HFF-Myc (cell line): ENCODE measurements around the gene PKD2.
"Not testable (repeated sequence)": the region's sequence is repeated elsewhere in the genome, so short reads cannot be mapped to it uniquely, and the experiment has no call there.

Source experiments
- DNase-seq: peaks from one replicate; pipeline ENCODE4 v3.0.0-alpha.2; 2011; ENCODE audit warnings: low read depth; ENCODE audit errors: extremely low read depth
- H3K4me3 ChIP-seq: replicated peaks from 2 replicates; pipeline ENCODE4 v1.5.1; 2011; ENCODE audit warnings: low read depth, mild to moderate bottlenecking, control low read depth, low read length
- TF ChIP-seq, protein P1 (sequence below): IDR thresholded peaks from 2 replicates; pipeline ENCODE4 v1.5.1; 2012; ENCODE audit warnings: mild to moderate bottlenecking, low read depth, low read length, control low read depth; ENCODE audit errors: missing control alignments

Gene PKD2

GRCh38 chr4:88018466-88018865 is 11.0 kb downstream of the PKD2 start:
- 0 out of 2 replicates have a peak overlapping the region, but pooled peaks have one; percentile 6 for H3K4me3 ChIP-seq
- TF ChIP-seq, protein P1, sequence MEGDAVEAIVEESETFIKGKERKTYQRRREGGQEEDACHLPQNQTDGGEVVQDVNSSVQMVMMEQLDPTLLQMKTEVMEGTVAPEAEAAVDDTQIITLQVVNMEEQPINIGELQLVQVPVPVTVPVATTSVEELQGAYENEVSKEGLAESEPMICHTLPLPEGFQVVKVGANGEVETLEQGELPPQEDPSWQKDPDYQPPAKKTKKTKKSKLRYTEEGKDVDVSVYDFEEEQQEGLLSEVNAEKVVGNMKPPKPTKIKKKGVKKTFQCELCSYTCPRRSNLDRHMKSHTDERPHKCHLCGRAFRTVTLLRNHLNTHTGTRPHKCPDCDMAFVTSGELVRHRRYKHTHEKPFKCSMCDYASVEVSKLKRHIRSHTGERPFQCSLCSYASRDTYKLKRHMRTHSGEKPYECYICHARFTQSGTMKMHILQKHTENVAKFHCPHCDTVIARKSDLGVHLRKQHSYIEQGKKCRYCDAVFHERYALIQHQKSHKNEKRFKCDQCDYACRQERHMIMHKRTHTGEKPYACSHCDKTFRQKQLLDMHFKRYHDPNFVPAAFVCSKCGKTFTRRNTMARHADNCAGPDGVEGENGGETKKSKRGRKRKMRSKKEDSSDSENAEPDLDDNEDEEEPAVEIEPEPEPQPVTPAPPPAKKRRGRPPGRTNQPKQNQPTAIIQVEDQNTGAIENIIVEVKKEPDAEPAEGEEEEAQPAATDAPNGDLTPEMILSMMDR: no peak
- DNase-seq: no peak

DNA sequence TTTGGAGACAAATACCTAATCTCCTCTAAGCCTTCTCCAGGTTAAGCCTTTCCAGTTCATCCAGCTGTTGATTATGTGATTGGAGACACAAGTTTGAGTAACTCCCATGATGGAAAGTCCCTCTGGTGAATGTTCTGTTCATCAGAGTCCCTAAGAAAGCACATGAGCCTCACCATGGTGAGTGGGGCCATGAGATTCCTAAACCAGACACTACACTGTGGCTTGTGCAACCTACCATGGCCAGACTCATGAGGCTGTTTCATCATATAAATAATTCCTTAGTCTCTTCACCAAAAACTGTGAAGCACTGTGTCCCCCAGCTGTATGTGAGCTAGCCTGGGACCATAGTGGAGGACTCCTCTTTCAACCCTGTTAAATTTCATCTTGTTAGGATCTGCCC is 14.4 kb downstream of the PKD2 start:
- no peak for DNase-seq
- TF ChIP-seq, protein P1: no peak
- H3K4me3 ChIP-seq: no peak overlapping the region

- DNase-seq: no peak
- no peak overlapping the region for H3K4me3 ChIP-seq
- TF ChIP-seq, protein P1: no peak
These were observed 14.9 kb downstream of the PKD2 start for GRCh38 chr4:88022289-88022688.

- DNase-seq: not testable (repeated sequence)
These were observed 18.6 kb downstream of the PKD2 start for GRCh38 chr4:88025868-88026661.

GRCh38 chr4:88027611-88028608 is 20.5 kb downstream of the PKD2 start:
- no peak for DNase-seq
- no peak overlapping the region for H3K4me3 ChIP-seq

More at GRCh38 chr4:88025868-88026661, 18.6 kb downstream of the PKD2 start:
- H3K4me3 ChIP-seq: not testable (repeated sequence)

DNA sequence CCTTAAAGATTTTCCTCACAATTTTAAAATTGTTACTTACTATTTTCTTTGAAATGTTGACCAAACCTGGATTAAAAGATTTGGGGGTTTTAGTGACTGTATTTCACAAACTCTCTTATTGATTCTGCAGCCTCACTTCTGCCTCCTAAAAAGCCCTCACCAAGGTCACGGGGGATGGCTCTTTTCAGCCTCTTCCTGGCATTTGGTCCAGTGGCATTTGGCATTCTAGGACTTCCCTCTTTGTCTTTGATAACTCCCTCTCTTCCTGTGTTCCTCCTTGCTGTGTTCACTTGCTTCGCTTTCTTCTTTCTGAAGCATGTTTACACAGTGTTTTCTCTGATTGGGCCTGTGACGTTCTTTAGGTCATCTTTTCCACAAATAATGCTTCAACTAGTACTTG is 21.5 kb downstream of the PKD2 start:
- TF ChIP-seq, protein P1: no peak
- H3K4me3 ChIP-seq: no peak overlapping the region
- DNase-seq: no peak

More at GRCh38 chr4:88027611-88028608, 20.5 kb downstream of the PKD2 start:
- TF ChIP-seq, protein P1: no peak

DNA sequence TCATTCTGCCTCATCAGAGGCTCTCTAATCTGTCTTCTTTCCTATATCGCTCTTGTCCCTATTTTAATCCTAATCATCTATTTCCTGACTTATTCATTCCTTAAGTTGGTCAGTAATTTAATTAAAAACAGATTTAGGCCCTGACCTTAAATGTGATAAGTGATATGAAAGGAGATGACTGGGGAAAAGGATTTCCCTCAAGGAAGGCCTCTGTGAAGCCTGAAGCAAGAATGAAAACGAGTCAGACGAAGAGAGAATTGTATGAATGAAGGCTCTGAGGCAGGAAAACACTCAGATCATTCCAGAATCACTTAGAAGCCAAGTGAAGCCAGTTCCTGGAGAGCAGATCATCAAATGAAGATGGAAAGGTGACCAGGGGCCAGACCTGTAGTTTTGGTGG is 22.1 kb downstream of the PKD2 start:
- no peak for DNase-seq

More for the DNA sequence above, 22.1 kb downstream of the PKD2 start:
- H3K4me3 ChIP-seq: no peak overlapping the region
- TF ChIP-seq, protein P1: no peak
